ENCODE results near the gene ISM2. TPM values are rescaled to one million over a fixed set of nuclear protein-coding genes. Genes with fewer than 3 reads are reported as not detected.

Gene ISM2
- total and polyA plus RNA-seq, 2 of the 8 experiments (the other 6 are each of a cell fraction or from before 2014, with no cell fraction given) = 0.52 to 0.79 TPM

DNA sequence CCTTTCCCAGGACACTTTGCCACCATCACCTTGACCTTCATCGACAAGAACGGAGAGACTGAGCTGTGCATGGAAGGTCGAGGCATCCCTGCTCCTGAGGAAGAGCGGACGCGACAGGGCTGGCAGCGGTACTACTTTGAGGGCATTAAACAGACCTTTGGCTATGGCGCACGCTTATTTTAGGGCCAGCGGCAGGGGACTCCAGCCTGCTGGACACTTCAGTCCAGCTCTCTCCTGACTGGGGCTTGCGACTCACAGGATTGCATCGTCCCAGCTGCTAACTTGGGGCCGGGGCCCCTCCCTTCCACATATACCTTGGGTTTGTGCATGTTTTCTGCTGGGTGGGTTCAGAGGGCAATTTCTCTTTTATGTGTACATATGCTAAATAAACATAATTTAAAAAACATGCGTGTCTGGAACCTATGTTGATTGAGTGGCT, 29.5 kb downstream of the ISM2 start:
- no peaks in the 10 kb centered on the region for H3K27me3 ChIP-seq (replicated peaks in 1 of 4; ENCODE audit: control insufficient read depth in 3 of 4, extremely low read depth in 1 of 4, insufficient read depth in 3 of 4, low read length in 3 of 4)
- H3K4me1 ChIP-seq (replicated peaks in 1 of 4; ENCODE audit: control insufficient read depth in 3 of 4, insufficient read depth in 4 of 4, low read length in 3 of 4) = peaks cover 0 to 6% (median 3%) of the 10 kb centered on the region in 4 experiments; a peak in 3 of 7 replicates
- H3K9ac ChIP-seq (replicated peaks in 1 of 4; ENCODE audit: extremely low read depth in 1 of 4, low read depth in 3 of 4, low read length in 3 of 4) = no peak overlapping the region
- H3K4ac ChIP-seq (replicated peaks; ENCODE audit: insufficient read length, low read depth, low read length) = no peak overlapping the region
- no peaks in the 10 kb centered on the region for H3K79me2 ChIP-seq (ENCODE audit: control insufficient read depth in 1 of 2, insufficient read depth in 2 of 2, low read length in 2 of 2)
- H4K8ac ChIP-seq (ENCODE audit: extremely low read depth, insufficient read depth, low read length) = 0 out of 2 replicates have a peak overlapping the region, but pooled peaks have one; percentile 35
- H2BK15ac ChIP-seq (ENCODE audit: low read length) = no peak overlapping the region
- H2BK120ac ChIP-seq (replicated peaks; ENCODE audit: low read depth, low read length) = no peak overlapping the region
- peaks cover 19 to 55% (median 35%) of the 10 kb centered on the region in 4 experiments for H3K36me3 ChIP-seq (ENCODE audit: control insufficient read depth in 2 of 4, insufficient read depth in 4 of 4, low read length in 3 of 4)
- CTCF ChIA-PET (ENCODE audit: partially characterized antibody) = interaction anchor here (0.6 to 3.9 kb wide), 4 partner anchors 10 to 82 kb away, joined by 3 to 32 read pairs (median 4); partner anchors contain the start of genes AHSA1 and VIPAS39
- H4K91ac ChIP-seq (replicated peaks; ENCODE audit: insufficient read length, low read length) = no peak overlapping the region
- POLR2A ChIA-PET (ENCODE audit: partially characterized antibody) = interaction anchor here (1.0 to 1.6 kb wide), 3 partner anchors 10 to 12 kb away, joined by 3 to 6 read pairs (median 4); partner anchors contain the start of genes AHSA1 and VIPAS39
- no peaks in the 10 kb centered on the region for H3K23me2 ChIP-seq (ENCODE audit: low read depth, low read length)
- no peaks in the 10 kb centered on the region for H3K79me1 ChIP-seq (ENCODE audit: low read depth, low read length)
- no peak overlapping the region for H2AFZ ChIP-seq (ENCODE audit: low read length)
- no peak overlapping the region for H3K27ac ChIP-seq (ENCODE audit: low read depth, low read length)
- peaks cover 0 to 3% of the 10 kb centered on the region in 2 experiments for H4K20me1 ChIP-seq (replicated peaks in 1 of 2; ENCODE audit: control insufficient read depth in 1 of 2, insufficient read depth in 2 of 2, low read length in 2 of 2)
- H3K56ac ChIP-seq (replicated peaks; ENCODE audit: insufficient read length, low read depth, low read length) = no peak overlapping the region
- FAIRE-seq (no peak), DNase-seq (ENCODE audit: low read depth in 1 of 2, low spot score in 2 of 2) (no peak)
- H2AK5ac ChIP-seq (ENCODE audit: low read depth, low read length) = no peak overlapping the region
- no peak overlapping the region for H3K14ac ChIP-seq (ENCODE audit: insufficient read length)
- H3K9me3 ChIP-seq (ENCODE audit: insufficient read depth in 2 of 2, low read depth in 1 of 2, low read length in 1 of 2) = no peaks in the 10 kb centered on the region
- WGBS, 2 experiments (ENCODE audit: extremely low coverage in 1 of 2, insufficient coverage in 1 of 2, insufficient read length in 1 of 2, insufficient replicate concordance in 2 of 2, low coverage in 1 of 2, low lambda C conversion rate in 2 of 2, missing lambda C conversion rate in 1 of 2) = 86% methylated on average over 12 of the region's 14 CpGs; no CpG with 5 or more reads in 1 of the 2 experiments
- H3K4me3 ChIP-seq (ENCODE audit: extremely low read depth in 1 of 4, insufficient read depth in 2 of 4, low read depth in 3 of 4, low read length in 4 of 4) = no peak overlapping the region
- H4K5ac ChIP-seq (ENCODE audit: insufficient read length, low read depth, low read length) = no peak overlapping the region
- no peak overlapping the region for H3K18ac ChIP-seq (ENCODE audit: extremely low read depth, low read length)
- no peak overlapping the region for H2BK20ac ChIP-seq (ENCODE audit: low read length)
- no peak overlapping the region for H3K23ac ChIP-seq (ENCODE audit: insufficient read length)
- no peak overlapping the region for H2BK5ac ChIP-seq (ENCODE audit: low read depth, low read length)
- H2BK12ac ChIP-seq (ENCODE audit: low read depth, low read length) = no peak overlapping the region
- H3K4me2 ChIP-seq (ENCODE audit: insufficient read depth in 1 of 2, low read depth in 2 of 2, low read length in 2 of 2) = no peak overlapping the region
- no peak for TF ChIP-seq BACH1 (IDR thresholded peaks at IDR 0.05; ENCODE audit: low read length)
- no peak for TF ChIP-seq SP1 (IDR thresholded peaks at IDR 0.05; ENCODE audit: low read depth, low read length)
- TF ChIP-seq RFX5 (IDR thresholded peaks at IDR 0.05; ENCODE audit: borderline replicate concordance, low read depth, low read length) = no peak
- TF ChIP-seq TEAD4 (IDR thresholded peaks at IDR 0.05; ENCODE audit: low read depth, low read length) = no peak
- TF ChIP-seq RNF2 (IDR thresholded peaks at IDR 0.05; ENCODE audit: borderline replicate concordance, low read depth, low read length, missing control alignments, poor library complexity, severe bottlenecking) = no peak
- no peak for TF ChIP-seq SIN3A (conservative IDR thresholded peaks at IDR 0.05 in 1 of 2, IDR thresholded peaks at IDR 0.05 in 1 of 2; ENCODE audit: low read depth in 1 of 2, low read length in 2 of 2)
- TF ChIP-seq KDM1A (IDR thresholded peaks at IDR 0.05; ENCODE audit: borderline replicate concordance, low read length) = no peak
- TF ChIP-seq, protein P1, sequence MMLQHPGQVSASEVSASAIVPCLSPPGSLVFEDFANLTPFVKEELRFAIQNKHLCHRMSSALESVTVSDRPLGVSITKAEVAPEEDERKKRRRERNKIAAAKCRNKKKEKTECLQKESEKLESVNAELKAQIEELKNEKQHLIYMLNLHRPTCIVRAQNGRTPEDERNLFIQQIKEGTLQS (IDR thresholded peaks at IDR 0.05; ENCODE audit: insufficient read depth, low read depth, low read length) = no peak
- TF ChIP-seq GTF2F1 (IDR thresholded peaks at IDR 0.05; ENCODE audit: borderline replicate concordance, low read depth, low read length) = no peak
- TF ChIP-seq CBX8 (IDR thresholded peaks at IDR 0.05; ENCODE audit: borderline replicate concordance, low read depth, low read length) = no peak

Measured in H1 (cell line).